ENCODE data around the gene EXOC7.

- TF ChIP-seq, protein P1, sequence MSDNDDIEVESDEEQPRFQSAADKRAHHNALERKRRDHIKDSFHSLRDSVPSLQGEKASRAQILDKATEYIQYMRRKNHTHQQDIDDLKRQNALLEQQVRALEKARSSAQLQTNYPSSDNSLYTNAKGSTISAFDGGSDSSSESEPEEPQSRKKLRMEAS (IDR thresholded peaks at IDR 0.05) = no peak
- no peak for TF ChIP-seq SRF (IDR thresholded peaks at IDR 0.05; ENCODE audit: low read depth, low read length)
- no peak for TF ChIP-seq SIX5 (IDR thresholded peaks at IDR 0.05; ENCODE audit: low read depth, low read length)
- TF ChIP-seq JUN (IDR thresholded peaks at IDR 0.05; ENCODE audit: low read depth, low read length) = no peak
- no peak for TF ChIP-seq JUND (IDR thresholded peaks at IDR 0.05; ENCODE audit: low read length)
- TF ChIP-seq POLR2A (IDR thresholded peaks at IDR 0.05; ENCODE audit: control extremely low read depth in 1 of 2, low read depth in 2 of 2, low read length in 2 of 2) = no peak
- TF ChIP-seq FOSL1 (IDR thresholded peaks at IDR 0.05; ENCODE audit: insufficient read depth, low read depth, low read length) = no peak
- TF ChIP-seq, protein P2, sequence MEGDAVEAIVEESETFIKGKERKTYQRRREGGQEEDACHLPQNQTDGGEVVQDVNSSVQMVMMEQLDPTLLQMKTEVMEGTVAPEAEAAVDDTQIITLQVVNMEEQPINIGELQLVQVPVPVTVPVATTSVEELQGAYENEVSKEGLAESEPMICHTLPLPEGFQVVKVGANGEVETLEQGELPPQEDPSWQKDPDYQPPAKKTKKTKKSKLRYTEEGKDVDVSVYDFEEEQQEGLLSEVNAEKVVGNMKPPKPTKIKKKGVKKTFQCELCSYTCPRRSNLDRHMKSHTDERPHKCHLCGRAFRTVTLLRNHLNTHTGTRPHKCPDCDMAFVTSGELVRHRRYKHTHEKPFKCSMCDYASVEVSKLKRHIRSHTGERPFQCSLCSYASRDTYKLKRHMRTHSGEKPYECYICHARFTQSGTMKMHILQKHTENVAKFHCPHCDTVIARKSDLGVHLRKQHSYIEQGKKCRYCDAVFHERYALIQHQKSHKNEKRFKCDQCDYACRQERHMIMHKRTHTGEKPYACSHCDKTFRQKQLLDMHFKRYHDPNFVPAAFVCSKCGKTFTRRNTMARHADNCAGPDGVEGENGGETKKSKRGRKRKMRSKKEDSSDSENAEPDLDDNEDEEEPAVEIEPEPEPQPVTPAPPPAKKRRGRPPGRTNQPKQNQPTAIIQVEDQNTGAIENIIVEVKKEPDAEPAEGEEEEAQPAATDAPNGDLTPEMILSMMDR (IDR thresholded peaks at IDR 0.05; ENCODE audit: control extremely low read depth in 1 of 3, insufficient read depth in 1 of 3, low read depth in 1 of 3, low read length in 3 of 3) = no peak
- no peak for TF ChIP-seq EGR1 (IDR thresholded peaks at IDR 0.05; ENCODE audit: borderline replicate concordance, low read depth, low read length)
- TF ChIP-seq MAFK (IDR thresholded peaks at IDR 0.05; ENCODE audit: low read depth, low read length) = no peak
- TF ChIP-seq CHD2 (IDR thresholded peaks at IDR 0.05; ENCODE audit: low read length) = no peak
Measured at GRCh38 chr17:76125922-76126321, 22.3 kb upstream of the EXOC7 start.

Data from H1 (cell line).